ELR (cell line): ENCODE results near the gene KDM4B.
"Not testable (repeated sequence)": the region's sequence is repeated elsewhere in the genome, so short reads cannot be mapped to it uniquely, and the experiment has no call there.

Experiments
- DNase-seq: peaks from one replicate; pipeline ENCODE4 v3.0.0-alpha.2; 2015; ENCODE audit warnings: low read depth

Gene KDM4B

DNA sequence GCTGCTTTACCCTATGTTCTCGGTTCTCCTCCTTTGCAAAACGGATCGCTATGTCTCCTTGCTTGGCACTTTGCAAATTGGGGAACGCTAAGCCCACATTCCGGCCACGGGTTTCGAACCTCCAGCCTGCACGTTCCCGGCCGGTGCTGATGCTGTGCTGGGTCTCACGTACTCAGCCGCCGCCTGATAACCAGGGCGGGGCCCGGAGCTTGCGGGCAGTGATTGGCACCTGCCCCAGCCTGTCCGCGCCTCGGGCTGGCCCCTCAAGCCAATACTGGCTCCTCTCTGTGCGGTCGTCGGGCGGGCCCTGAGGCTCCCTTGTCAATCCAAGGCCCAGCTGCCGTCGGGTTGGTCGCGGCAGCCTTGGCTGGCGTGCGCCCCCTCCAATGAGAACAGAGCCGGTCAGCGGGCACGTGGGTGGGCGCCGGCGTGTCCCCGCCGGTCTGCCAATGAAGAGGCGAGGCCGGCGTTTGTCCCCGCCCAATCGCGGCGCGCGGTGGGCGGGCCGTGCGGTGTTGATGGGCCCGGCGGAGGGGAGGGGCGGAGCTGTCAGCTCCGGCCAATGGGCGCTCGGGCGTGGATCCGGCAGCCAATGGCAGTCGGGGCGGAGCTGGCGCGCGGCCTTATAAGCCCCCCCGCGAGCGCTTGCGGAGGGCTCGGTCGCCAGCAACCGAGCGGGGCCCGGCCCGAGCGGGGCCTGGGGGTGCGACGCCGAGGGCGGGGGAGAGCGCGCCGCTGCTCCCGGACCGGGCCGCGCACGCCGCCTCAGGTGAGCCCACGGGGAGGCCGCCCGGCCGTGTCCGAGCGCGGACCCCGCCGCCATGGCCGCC lies at the start of gene KDM4B:
Gene KDM4B, plus strand, starts transcription at position 652 of the 830 bp plus-strand sequence. CDS start 63,778 bp downstream, outside the sequence.
- peak; percentile 99 for DNase-seq

DNA sequence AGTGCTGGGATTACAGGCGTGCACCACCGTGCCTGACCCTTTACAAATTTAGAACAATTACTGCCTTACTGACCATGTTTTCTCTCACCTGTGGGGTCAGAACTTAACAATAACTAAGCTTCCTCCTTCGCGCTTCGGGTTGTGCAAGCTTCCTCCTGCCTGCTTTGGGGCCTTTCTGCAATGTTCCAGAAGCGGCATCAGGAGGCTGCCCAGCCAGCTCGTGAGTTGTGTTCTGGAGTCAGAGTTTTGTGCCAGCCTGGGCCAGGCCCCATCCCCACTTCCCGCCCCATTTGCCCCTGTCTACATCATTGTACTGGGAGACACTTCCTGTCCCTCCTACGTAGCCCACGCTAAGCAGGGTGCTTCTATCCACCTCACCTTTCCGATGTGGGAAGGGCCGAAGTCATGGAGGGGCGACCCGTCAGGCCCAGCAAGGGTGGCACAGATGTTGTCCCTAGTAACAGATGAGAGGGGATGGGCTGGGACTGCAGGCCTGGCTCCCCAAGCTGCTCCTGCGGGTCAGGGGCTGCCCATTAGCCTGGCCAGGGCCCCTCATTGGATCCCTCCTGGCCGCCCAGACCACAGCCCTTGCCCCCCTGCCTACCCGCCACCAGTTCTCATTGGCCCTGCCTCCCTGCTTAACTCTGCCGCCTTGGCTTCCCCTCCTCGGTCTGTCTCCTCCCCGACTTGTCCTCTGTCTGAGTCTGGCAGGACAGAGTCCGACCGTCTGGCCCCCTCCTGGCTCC lies 46.2 kb upstream of the KDM4B start:
- no peak for DNase-seq

DNA sequence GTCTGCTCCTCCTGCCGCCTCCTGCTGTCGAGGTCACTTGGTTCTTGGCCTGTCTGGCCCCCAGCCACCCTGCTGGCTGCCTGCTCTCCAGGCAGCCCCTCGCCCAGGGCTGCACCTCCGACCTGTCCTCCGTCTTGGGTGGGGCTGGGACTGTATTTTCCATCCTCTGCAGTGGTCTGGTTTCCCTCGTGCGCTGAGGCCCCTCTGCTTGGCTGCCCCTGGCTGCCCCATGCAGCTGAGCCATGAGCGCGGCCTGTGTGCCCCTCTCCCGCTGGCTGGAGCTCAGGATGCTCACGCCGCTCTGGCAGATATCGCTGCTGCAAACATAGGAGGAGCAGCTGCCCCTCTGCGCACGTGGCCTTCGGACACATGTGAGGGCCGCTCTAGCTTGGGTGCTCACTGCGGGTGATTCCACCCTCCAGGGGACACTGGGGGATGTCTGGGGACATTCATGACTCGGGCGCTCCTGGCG lies 45.6 kb upstream of the KDM4B start:
- DNase-seq, result no peak

- DNase-seq, result peak; percentile 32
Observed at GRCh38 chr19:4929186-4929585, 39.7 kb upstream of the KDM4B start.

GRCh38 chr19:4930664-4931063 lies 38.2 kb upstream of the KDM4B start:
- DNase-seq, result no peak

DNA sequence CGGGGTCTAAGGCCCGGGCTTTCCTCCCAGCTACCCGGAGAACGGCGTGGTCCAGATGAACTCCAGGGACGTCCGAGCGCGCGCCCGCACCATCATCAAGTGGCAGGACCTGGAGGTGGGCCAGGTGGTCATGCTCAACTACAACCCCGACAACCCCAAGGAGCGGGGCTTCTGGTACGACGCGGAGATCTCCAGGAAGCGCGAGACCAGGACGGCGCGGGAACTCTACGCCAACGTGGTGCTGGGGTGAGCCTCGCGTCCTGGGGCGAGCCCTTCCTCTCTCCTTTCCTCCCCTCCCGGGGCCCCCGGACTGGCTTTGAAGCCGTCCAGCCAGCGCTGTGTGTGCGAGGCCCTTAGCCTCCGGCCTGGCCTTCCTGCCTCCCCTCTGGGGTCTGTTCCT lies 36.2 kb upstream of the KDM4B start:
- no peak for DNase-seq

GRCh38 chr19:4933528-4933927 lies 35.4 kb upstream of the KDM4B start:
- no peak for DNase-seq

- no peak for DNase-seq
Observed at GRCh38 chr19:4935444-4935843, 33.5 kb upstream of the KDM4B start.

DNA sequence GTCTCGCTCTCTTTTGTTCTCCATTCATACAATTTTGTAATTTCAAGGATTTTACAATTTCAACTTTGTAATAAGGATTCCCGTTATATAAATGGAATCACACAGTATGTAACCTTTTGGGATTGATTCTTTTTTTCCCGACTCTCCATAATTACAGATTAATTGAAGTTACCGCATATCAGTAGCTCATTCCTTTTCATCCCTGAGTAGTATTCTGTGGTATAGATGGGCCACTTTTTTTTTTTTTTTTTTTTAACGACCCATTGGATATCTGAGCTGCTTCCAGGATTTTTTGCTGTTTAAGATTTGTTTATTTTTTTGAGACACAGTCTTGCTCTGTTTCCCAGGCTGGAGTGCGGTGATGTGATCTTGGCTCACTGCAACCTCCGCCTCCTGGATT lies 31.9 kb upstream of the KDM4B start:
- no peak for DNase-seq

DNA sequence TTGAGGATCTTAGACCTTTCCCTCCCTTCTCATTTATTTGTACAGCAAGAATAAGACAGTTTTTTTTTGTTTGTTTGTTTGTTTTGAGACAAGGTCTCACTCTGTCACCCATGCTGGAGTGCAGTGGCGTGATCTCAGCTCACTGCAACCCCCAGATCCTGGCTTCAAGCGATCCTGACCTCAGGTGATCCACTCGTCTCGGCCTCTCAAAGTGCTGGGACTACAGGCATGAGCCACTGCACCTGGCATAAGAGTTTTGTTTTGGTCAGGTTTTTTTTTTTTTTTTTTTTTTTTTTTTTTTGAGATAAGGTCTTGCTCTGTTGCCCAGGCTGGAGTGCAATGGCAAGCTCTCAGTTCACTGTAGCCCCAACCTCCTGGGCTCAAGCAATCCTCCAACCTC lies 30.5 kb upstream of the KDM4B start:
- not testable (repeated sequence) for DNase-seq

- DNase-seq, result no peak
Observed at GRCh38 chr19:4939466-4939865, 29.4 kb upstream of the KDM4B start.

DNA sequence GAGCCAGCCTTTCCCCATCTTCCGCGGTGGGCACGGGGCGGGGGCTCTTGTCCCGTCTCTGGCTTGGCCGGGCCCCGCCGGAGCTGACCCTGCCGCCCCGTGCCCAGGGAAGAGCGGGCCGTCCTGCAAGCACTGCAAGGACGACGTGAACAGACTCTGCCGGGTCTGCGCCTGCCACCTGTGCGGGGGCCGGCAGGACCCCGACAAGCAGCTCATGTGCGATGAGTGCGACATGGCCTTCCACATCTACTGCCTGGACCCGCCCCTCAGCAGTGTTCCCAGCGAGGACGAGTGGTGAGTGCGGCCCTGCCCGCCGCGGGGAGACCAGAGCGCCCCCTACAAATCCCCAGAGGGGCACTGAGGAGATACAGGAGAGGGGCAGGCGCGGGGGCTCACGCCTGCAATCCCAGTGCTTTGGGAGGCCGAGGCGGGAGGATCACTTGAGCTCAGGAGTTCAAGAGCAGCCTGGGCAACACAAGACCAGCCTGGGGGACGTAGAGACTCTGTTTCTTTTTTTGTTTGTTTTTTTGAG lies 27.2 kb upstream of the KDM4B start:
- not testable (repeated sequence) for DNase-seq

GRCh38 chr19:4950650-4951049 lies 18.3 kb upstream of the KDM4B start:
- not testable (repeated sequence) for DNase-seq

- no peak for DNase-seq
Observed at GRCh38 chr19:4951656-4952055, 17.3 kb upstream of the KDM4B start.

DNA sequence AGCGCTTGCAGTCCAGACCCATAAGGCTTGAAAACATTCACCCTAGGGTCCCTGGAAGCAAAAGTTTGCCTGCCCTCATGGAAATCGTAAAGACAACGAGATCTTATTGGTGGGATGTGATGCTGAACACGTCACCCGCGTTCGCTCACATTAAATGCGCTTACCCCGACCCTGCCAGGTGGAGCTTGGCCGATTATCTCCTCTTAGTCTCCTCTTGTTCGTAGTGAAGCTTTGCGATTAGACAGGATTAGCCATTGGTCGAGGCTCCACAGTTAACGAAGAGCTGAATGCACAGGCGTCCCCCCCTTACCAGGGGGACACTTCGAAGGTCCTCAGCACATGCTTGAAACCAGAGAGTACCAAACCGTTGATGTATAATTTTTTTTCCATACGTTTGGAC lies 16.0 kb upstream of the KDM4B start:
- no peak for DNase-seq

DNA sequence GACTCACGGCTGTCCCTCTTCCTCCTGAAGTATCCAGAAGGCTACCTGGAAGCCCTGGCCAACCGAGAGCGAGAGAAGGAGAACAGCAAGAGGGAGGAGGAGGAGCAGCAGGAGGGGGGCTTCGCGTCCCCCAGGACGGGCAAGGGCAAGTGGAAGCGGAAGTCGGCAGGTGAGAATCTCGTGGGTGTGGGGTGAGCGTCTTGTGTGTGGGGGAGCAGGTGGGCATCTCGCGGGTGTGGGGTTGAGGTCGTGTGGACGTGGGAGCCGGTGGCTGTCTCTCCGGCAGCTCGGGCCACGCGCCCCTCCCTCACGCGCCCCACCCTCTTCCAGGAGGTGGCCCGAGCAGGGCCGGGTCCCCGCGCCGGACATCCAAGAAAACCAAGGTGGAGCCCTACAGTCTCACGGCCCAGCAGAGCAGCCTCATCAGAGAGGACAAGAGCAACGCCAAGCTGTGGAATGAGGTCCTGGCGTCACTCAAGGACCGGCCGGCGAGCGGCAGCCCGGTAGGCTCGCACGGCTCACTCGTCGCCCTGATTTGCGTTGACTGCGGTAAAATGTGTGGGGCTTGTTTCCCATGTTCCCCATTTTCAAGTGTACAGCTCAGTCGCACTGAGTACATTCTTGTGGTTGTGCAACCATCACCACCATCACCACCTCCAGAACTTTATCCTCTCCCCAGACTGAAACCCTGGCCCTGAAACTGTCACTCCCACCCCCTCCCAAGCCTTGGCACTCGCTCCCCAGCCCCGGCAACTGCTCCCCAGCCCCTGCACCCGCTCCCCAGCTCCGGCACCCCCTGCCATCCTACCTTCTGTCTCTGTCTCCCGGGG lies 14.4 kb upstream of the KDM4B start:
- not testable (repeated sequence) for DNase-seq

DNA sequence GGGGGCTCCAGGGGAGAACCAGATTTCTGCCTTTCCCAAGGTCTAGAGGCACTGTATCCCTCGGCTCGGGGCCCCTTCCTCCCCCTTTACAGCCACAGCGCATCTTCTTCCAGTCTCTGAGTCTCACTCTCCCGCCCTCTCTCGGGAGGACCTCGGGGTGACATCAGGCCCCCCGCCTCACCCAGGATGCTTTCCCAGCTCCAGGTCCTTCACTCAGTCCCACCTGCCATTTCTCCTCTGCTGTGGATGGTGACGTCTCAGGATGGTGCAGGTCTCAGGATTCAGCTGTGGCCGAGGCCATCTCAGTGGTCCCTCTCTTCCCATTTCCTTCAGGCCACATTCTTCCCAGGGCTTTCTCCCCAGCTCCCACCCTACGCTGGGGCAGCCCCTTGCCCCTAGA lies 13.6 kb upstream of the KDM4B start:
- no peak for DNase-seq

DNA sequence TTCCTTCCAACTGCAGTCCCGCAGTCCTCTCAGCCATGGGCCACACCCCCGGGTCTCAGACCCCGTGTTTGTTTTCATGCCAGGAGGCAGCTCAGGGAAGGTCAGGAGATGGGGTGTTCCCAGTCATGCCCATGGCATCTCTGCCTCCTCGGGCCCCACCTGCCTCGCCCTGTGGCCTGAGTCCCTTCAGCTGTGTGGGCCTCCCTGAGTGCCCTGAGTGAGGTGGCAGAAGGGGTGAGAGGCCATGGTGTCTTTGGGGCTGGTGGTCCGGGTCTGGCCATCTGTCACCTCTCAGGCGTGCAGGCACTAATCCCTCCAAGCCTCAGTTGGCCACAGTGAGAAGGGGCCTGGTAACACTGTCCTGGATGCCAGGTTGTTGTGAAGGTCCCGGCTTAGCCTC lies 10.9 kb upstream of the KDM4B start:
- DNase-seq, result no peak

DNA sequence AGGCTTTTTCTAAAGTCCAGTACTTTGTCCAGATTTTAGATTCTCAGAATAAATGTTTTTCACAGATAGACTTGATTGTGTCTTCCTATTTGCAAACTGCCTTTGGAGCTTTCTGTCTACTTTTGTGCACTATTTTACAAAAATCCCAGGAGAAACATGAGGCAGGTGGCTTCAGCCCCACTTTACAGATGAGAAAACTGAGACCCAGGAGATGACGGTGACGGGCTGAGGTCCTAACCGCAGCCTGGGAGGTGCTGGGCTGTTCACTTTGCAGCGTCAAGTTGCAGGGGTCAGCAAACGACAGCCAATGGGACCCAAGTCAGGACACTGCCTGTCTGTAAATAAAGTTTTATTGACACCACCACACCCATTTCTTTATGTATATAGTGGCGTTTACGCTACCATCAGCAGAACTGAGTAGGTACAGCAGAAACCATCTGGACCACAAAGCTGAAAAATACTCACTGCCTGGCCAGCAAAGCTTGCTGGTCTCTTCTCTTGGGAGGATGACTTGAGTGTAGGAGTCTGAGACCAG lies 6.8 kb upstream of the KDM4B start:
- no peak for DNase-seq

GRCh38 chr19:4965061-4965460 lies 3.9 kb upstream of the KDM4B start:
- DNase-seq, result no peak

DNA sequence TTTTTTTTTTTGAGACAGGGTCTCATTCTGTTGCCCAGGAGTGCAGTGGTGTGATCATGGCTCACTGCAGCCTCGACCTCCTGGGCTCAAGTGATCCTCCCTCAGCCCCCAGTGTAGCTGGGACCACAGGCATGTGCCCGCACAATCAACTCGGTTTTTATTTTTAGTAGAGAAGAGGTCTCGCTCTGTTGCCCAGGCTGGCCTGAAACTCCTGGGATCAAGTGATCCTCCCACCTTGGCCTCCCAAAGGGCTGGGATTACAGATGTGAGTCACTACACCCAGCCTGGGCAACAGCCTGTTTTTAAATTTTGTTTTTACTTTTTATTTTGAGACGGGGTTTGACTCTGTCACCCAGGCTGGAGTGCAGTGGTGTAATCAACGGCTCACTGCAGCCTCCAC lies 2.3 kb upstream of the KDM4B start:
- DNase-seq, result no peak
